ENCODE results near the gene PLAC9.

Gene PLAC9

DNA sequence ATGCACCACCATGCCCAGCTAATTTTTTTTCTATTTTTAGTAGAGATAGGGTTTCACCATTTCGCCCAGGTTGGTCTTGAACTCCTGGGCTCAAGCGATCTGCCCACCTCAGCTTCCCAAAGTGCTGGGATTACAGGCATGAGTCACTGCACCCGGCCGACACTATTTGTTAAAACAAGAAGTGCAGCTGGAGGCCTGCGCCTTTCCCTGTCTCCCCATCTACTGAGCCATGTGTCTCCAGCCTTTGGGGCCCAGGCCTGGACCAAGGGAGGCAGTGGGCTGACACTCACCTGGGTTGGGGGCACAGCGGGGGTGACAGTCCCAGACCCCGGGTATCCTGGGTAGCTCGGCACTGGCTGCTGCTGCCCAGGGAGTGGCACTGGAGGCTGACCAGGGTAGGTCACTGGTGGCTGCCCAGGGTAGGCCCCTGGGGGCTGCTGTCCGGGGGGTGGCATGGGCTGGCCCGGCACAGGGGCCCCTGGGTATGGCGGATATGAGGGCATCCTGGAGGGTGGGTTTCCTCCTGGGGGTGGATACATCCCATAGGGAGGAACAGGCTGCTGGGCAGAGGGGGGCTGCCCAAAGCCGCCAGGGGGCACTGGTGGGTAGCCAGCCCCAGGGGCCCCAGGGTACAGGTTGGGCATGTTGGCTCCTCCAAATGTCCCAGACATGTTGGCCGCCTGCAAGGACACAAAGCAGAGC is 36.3 kb downstream of the PLAC9 start:
- DNase-seq = no peak
- Histone ChIP-seq H3K27ac (no peak overlapping the region), H3K27me3 (replicated peaks) (no peaks in the 10 kb centered on the region), H3K36me3 (replicated peaks) (peaks cover 83% of the 10 kb centered on the region), H3K4me3 (ENCODE audit: low read depth, low read length) (no peak overlapping the region)
- peak; percentile 53 for TF ChIP-seq CTCF (IDR thresholded peaks at IDR 0.05; ENCODE audit: low read depth, low read length, missing control alignments)
- in situ Hi-C loops (cut with HindIII; ENCODE audit: low pct_ligation_motif_present, low sequenced_read_pairs) = no loop called here

- Histone ChIP-seq H3K4me3 (ENCODE audit: low read depth, low read length) (no peak overlapping the region), H3K27ac (no peak overlapping the region), H3K27me3 (replicated peaks) (no peaks in the 10 kb centered on the region), H3K36me3 (replicated peaks) (peaks cover 71% of the 10 kb centered on the region)
- DNase-seq = no peak
- no peak for TF ChIP-seq CTCF (IDR thresholded peaks at IDR 0.05; ENCODE audit: low read depth, low read length, missing control alignments)
- in situ Hi-C loops (cut with HindIII; ENCODE audit: low pct_ligation_motif_present, low sequenced_read_pairs) = no loop called here
These were observed 37.5 kb downstream of the PLAC9 start for GRCh38 chr10:80170026-80170425.

DNA sequence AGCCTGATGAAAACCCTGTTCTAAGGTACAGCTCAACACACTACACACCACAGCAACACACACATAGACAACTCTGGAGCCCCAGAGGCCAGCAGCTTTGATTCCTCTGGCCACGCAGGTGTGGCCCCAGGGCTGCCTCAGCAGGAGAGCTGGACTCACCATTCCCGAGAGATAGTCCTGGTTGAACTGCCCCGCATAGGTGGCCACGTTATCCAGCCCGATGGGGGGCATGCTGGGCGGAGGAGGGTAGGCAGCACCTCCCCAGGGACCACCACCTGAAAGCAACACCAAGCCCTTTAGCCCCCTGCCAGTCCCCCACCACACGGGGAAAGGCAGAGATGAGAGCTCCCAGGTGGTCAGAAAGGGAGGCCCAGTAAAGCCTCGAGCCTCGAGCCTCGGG is 38.1 kb downstream of the PLAC9 start:
- no peak overlapping the region for H3K27ac ChIP-seq
- H3K27me3 ChIP-seq (replicated peaks) = no peaks in the 10 kb centered on the region
- DNase-seq = no peak
- no peak for TF ChIP-seq CTCF (IDR thresholded peaks at IDR 0.05; ENCODE audit: low read depth, low read length, missing control alignments)
- in situ Hi-C loops (cut with HindIII; ENCODE audit: low pct_ligation_motif_present, low sequenced_read_pairs) = no loop called here
- peaks cover 65% of the 10 kb centered on the region for H3K36me3 ChIP-seq (replicated peaks)
- H3K4me3 ChIP-seq (ENCODE audit: low read depth, low read length) = no peak overlapping the region

DNA sequence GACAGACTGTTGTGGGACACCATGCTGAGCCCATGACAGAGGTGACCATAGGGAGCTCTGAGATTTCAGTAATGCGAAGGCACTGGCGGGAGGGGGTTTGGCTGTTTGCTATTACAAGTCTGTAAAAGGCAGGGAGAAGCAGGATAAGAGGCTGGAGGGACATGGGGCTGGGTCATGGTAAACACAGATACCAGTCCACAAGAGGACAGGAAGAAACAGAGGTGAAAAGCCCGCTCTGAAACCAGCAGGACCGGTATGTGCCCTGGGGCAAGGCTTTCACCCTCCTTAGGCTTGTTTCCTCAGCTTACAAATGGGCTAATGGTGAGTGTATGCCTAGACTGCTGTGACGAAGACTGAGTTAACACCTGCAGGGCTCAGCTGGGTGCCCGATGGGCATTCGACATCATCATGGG is 38.7 kb downstream of the PLAC9 start:
- in situ Hi-C loops (cut with HindIII; ENCODE audit: low pct_ligation_motif_present, low sequenced_read_pairs) = no loop called here
- TF ChIP-seq CTCF (IDR thresholded peaks at IDR 0.05; ENCODE audit: low read depth, low read length, missing control alignments) = no peak
- Histone ChIP-seq H3K4me3 (ENCODE audit: low read depth, low read length) (no peak overlapping the region), H3K27me3 (replicated peaks) (no peaks in the 10 kb centered on the region), H3K27ac (no peak overlapping the region), H3K36me3 (replicated peaks) (peaks cover 63% of the 10 kb centered on the region)
- DNase-seq = no peak

DNA sequence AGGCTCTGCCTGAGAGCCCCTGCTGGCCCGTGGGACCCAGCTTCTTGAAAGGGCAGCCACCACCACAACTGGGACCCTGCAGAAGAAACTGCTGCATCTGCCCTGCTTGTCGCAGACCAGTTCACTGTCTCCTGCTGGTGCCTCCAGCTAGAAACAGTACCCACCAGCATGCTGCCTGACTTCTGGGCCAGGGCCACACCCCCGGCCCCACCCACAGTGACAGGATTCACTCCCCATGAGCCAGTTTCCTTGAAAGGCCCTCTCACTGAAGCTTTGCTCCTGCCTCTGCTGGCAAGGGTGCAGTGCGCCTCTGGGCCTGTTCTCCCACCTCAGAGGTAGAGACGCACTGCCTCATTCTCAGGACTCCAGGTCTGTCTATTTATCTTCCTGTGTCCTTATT is 40.4 kb downstream of the PLAC9 start:
- in situ Hi-C loops (cut with HindIII; ENCODE audit: low pct_ligation_motif_present, low sequenced_read_pairs) = no loop called here
- DNase-seq = no peak
- H3K27ac ChIP-seq = no peak overlapping the region
- no peak overlapping the region for H3K4me3 ChIP-seq (ENCODE audit: low read depth, low read length)
- TF ChIP-seq CTCF (IDR thresholded peaks at IDR 0.05; ENCODE audit: low read depth, low read length, missing control alignments) = no peak
- H3K36me3 ChIP-seq (replicated peaks) = peaks cover 50% of the 10 kb centered on the region
- no peaks in the 10 kb centered on the region for H3K27me3 ChIP-seq (replicated peaks)

- no peak for TF ChIP-seq CTCF (IDR thresholded peaks at IDR 0.05; ENCODE audit: low read depth, low read length, missing control alignments)
- in situ Hi-C loops (cut with HindIII; ENCODE audit: low pct_ligation_motif_present, low sequenced_read_pairs) = no loop called here
- no peak for DNase-seq
- Histone ChIP-seq H3K36me3 (replicated peaks) (peaks cover 45% of the 10 kb centered on the region), H3K4me3 (ENCODE audit: low read depth, low read length) (no peak overlapping the region), H3K27me3 (replicated peaks) (no peaks in the 10 kb centered on the region), H3K27ac (no peak overlapping the region)
These were observed 40.9 kb downstream of the PLAC9 start for GRCh38 chr10:80173466-80173865.

All from brain microvascular endothelial cell (primary cell).